H1 (cell line): ENCODE results near the gene MAFB. TPM values are rescaled to one million over a fixed set of nuclear protein-coding genes. Genes with fewer than 3 reads are reported as not detected.

Source experiments
- JUN ChIP-seq: IDR thresholded peaks from 2 replicates; pipeline ENCODE4 v1.6.1; 2011; ENCODE audit warnings: low read depth, mild to moderate bottlenecking, improper control_type of control experiment, low read length
- RAD21 ChIP-seq, 2 experiments: IDR thresholded peaks in 1 of 2; conservative IDR thresholded peaks in 1 of 2; 2 replicates each; pipeline ENCODE4 v1.6.1; 2011; ENCODE audit warnings: low read depth in 2 of 2, low read length in 2 of 2, improper control_type of control experiment in 1 of 2, inconsistent platforms in 1 of 2, mild to moderate bottlenecking in 1 of 2, moderate library complexity in 1 of 2
- TAF1 ChIP-seq: IDR thresholded peaks from 2 replicates; pipeline ENCODE4 v1.6.1; 2011; ENCODE audit warnings: mild to moderate bottlenecking, low read depth, low read length
- polyA plus RNA-seq, 7 experiments: library from polyadenylated mRNA; depleted of rRNA in 3 of 7; stranded (reverse) in 5 of 7; unstranded in 2 of 7; fragments of >200 nt in 5 of 7; fragments of 200-250 nt in 2 of 7; gene quantifications; 1 replicate in 5 of 7; 2 replicates in 1 of 7; 4 replicates in 1 of 7; pipeline versions ENCODE4 v1.2.1 to v1.2.3, GENCODE V29; 2011 to 2013; ENCODE audit warnings: missing spikeins in 2 of 7, mixed read lengths in 2 of 7
- total RNA-seq: library from RNA; stranded (reverse); fragmentation: NEBNext Ultra II Directional; extraction: Animal tissue kit (Norgen Biotek cat#: 25700); gene quantifications from 2 replicates; pipeline ENCODE4 v1.2.1, GENCODE V29; 2021

The MAFB gene
- total and polyA plus RNA-seq, 2 of the 8 experiments (the other 6 are each of a cell fraction or from before 2014, with no cell fraction given) = 0.83 to 1.8 TPM

- TF ChIP-seq JUN (no peak), RAD21 (IDR thresholded peaks at IDR 0.05 in 1 of 2, conservative IDR thresholded peaks at IDR 0.05 in 1 of 2; ENCODE audit: low read depth in 2 of 2, low read length in 2 of 2) (no peak), TAF1 (no peak)
Observed at GRCh38 chr20:40728470-40728869, 39.4 kb upstream of the MAFB start (continued).
